ENCODE data around the gene ITGA3. TPM values are rescaled to one million over a fixed set of nuclear protein-coding genes. Genes with fewer than 3 reads are reported as not detected.
"Not testable (repeated sequence)": the region's sequence is repeated elsewhere in the genome, so short reads cannot be mapped to it uniquely, and the experiment has no call there.

Gene ITGA3
- total RNA-seq, 1 donor from 2014 or later: 222 TPM

GRCh38 chr17:50035945-50036344 lies 20.0 kb upstream of the ITGA3 start:
- Histone ChIP-seq H3K27me3 (no peaks in the 10 kb centered on the region), H3K36me3 (no peaks in the 10 kb centered on the region), H3K4me1 (peaks cover 5 to 43% of the 10 kb centered on the region in 2 donors), H3K4me3 (no peak overlapping the region), H3K9me3 (no peaks in the 10 kb centered on the region), H3K27ac (peak overlapping the region; percentile 34 to 73)
- intact Hi-C loops (cut with DNase I): no loop called here
- no peak for TF ChIP-seq CTCF (IDR thresholded peaks at IDR 0.05)
- DNase-seq (ENCODE audit: low spot score in 2 of 2): peak in 1 of 2 donors; percentile 37

DNA sequence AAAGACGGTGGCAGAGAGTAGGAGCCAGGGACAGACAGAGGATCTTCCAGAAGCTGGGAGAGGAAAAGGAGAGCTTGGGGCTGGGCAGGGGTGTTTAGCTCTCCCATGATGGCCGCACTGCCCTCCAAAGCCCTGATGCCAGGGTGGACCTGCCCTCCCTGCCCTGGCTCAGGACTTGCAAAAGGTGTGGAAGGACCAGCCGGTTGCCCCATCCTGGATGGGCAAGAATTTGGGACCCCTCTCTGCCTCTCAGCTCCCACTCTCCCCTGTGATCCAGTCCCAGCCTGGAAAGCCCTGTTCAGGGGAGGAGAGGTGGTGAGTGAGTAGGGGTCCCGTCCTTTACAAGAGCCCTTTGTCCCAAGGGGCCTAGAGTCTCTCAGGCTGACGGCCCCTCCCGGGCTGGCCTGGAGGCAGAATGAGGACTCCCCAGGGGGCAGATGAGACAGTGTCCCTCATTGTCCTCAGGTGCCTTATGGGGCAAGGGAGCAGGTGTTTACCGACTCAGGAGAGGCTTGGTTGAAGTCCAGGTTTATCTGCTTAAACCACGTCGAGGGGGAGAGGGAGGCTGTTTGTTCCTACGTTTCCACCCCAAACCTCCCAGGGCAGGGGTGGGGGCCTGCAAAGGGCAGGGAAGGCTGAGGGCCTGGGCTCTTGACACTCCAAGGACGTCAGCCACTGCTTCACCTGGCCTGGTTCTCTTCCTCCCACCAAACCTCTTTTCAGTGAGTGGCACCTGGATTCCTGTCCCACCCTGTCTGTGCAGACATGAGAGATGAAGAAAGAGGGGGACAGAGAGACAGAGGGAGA lies 19.3 kb upstream of the ITGA3 start:
- H3K27ac ChIP-seq: peak overlapping the region; percentile 73 to 87
- H3K4me3 ChIP-seq: no peak overlapping the region
- intact Hi-C loops (cut with DNase I): no loop called here
- TF ChIP-seq CTCF (IDR thresholded peaks at IDR 0.05): no peak
- DNase-seq (ENCODE audit: low spot score in 2 of 2): peak in 1 of 2 donors; percentile 50
- peaks cover 5 to 38% of the 10 kb centered on the region in 2 donors for H3K4me1 ChIP-seq
- H3K9me3 ChIP-seq: no peaks in the 10 kb centered on the region
- no peaks in the 10 kb centered on the region for H3K36me3 ChIP-seq
- no peaks in the 10 kb centered on the region for H3K27me3 ChIP-seq

- intact Hi-C loops (cut with DNase I): no loop called here
- peak; percentile 39 to 87 for DNase-seq (ENCODE audit: low spot score in 2 of 2)
- H3K4me3 ChIP-seq: no peak overlapping the region
- TF ChIP-seq CTCF (IDR thresholded peaks at IDR 0.05): no peak
- H3K27me3 ChIP-seq: no peaks in the 10 kb centered on the region
- H3K4me1 ChIP-seq: peaks cover 5 to 32% of the 10 kb centered on the region in 2 donors
- no peaks in the 10 kb centered on the region for H3K36me3 ChIP-seq
- no peaks in the 10 kb centered on the region for H3K9me3 ChIP-seq
- peak overlapping the region; percentile 73 to 87 for H3K27ac ChIP-seq
These were observed 18.4 kb upstream of the ITGA3 start for GRCh38 chr17:50037321-50038107.

DNA sequence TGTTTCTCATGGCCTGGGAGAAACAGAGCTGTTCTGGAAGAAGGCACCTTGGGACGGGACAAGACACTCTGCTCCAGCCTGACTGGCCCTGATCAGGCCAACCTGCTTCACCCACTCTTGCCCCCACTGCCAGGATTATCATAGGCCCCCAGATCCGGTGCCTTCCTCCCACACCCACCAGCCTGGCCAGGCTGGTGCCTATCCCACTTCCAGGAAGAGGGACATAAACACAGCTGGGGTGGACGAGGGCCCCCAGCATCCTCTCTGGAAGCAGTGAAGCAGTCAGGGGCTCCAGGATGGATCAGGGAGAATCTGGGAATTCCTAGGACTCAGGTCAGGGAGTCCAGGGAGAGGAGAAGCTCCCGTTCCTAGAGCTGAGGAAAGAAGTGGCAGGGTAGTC lies 16.9 kb upstream of the ITGA3 start:
- H3K36me3 ChIP-seq: no peaks in the 10 kb centered on the region
- peak overlapping the region in 1 of 2 donors; percentile 87 for H3K27ac ChIP-seq
- peak in 1 of 2 donors; percentile 48 for DNase-seq (ENCODE audit: low spot score in 2 of 2)
- no peaks in the 10 kb centered on the region for H3K9me3 ChIP-seq
- H3K27me3 ChIP-seq: no peaks in the 10 kb centered on the region
- H3K4me3 ChIP-seq: no peak overlapping the region
- H3K4me1 ChIP-seq: peaks cover 5 to 27% of the 10 kb centered on the region in 2 donors
- TF ChIP-seq CTCF (IDR thresholded peaks at IDR 0.05): no peak
- intact Hi-C loops (cut with DNase I): no loop called here

DNA sequence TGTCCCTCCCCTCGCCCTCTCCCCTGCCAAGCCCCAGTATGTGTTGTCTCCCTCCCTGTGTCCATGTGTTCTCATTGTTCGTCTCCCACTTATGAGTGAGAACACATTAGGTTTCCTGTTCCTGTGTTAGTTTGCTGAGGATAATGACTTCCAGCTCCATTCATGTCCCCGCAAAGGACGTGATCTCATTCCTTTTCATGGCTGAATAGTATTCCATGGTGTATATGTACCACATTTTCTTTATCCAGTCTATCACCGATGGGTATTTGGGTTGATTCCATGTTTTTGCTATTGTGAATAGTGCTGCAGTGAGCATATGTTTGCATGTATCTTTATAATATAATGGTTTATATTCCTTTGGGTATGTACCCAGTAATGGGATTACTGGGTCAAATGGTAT lies 15.4 kb upstream of the ITGA3 start:
- H3K9me3 ChIP-seq; H3K27ac ChIP-seq; H3K4me3 ChIP-seq; H3K27me3 ChIP-seq; intact Hi-C loops (cut with DNase I); H3K36me3 ChIP-seq; DNase-seq (ENCODE audit: low spot score in 2 of 2): not testable (repeated sequence)
- H3K4me1 ChIP-seq: peaks cover 5 to 32% of the 10 kb centered on the region in 2 donors

GRCh38 chr17:50042211-50042610 lies 13.7 kb upstream of the ITGA3 start:
- no peaks in the 10 kb centered on the region for H3K9me3 ChIP-seq
- no peak overlapping the region for H3K27ac ChIP-seq
- intact Hi-C loops (cut with DNase I): no loop called here
- H3K27me3 ChIP-seq: no peaks in the 10 kb centered on the region
- H3K36me3 ChIP-seq: no peaks in the 10 kb centered on the region
- no peak for TF ChIP-seq CTCF (IDR thresholded peaks at IDR 0.05)
- peaks cover 4 to 27% of the 10 kb centered on the region in 2 donors for H3K4me1 ChIP-seq
- no peak for DNase-seq (ENCODE audit: low spot score in 2 of 2)
- H3K4me3 ChIP-seq: no peak overlapping the region
